Panc1 (cell line): Measurements from ENCODE around the gene CLIP3.

Experiments
- CTCF ChIP-seq: fragments of 450-650 bp; IDR thresholded peaks from 2 replicates; pipeline ENCODE4 v1.5.1; 2017; ENCODE audit warnings: mild to moderate bottlenecking
- POLR2AphosphoS5 ChIP-seq: IDR thresholded peaks from 2 replicates; pipeline ENCODE4 v1.6.1; 2012; ENCODE audit warnings: mild to moderate bottlenecking, low read depth, low read length, moderate library complexity
- REST ChIP-seq, 2 experiments: IDR thresholded peaks; 2 replicates each; pipeline ENCODE4 v1.6.1; 2011 to 2012; ENCODE audit warnings: low read depth in 2 of 2, control low read depth in 1 of 2, low read length in 1 of 2, mild to moderate bottlenecking in 1 of 2, moderate library complexity in 1 of 2; ENCODE audit not compliant: insufficient read depth in 1 of 2
- SIN3A ChIP-seq: IDR thresholded peaks from 2 replicates; pipeline ENCODE4 v1.6.1; 2012; ENCODE audit warnings: low read depth, mild to moderate bottlenecking, low read length, moderate library complexity, borderline replicate concordance; ENCODE audit not compliant: insufficient read depth
- TCF7L2 ChIP-seq: IDR thresholded peaks from 2 replicates; pipeline ENCODE4 v1.6.1; 2011; ENCODE audit warnings: mild to moderate bottlenecking, low read depth, low read length, inconsistent platforms

- TF ChIP-seq CTCF (no peak; the same call in 1 of the 2 replicates), POLR2AphosphoS5 (no peak), SIN3A (no peak), TCF7L2 (no peak), REST (IDR thresholded peaks at IDR 0.05; ENCODE audit: insufficient read depth in 1 of 2, low read depth in 2 of 2, low read length in 1 of 2) (no peak)
Measured at GRCh38 chr19:35987571-35987896, 45.1 kb downstream of the CLIP3 start.
